ENCODE data around the gene HIGD1A.
A peak's percentile ranks its signal among the peaks of the same experiment; 100 is the strongest.

Gene HIGD1A

DNA sequence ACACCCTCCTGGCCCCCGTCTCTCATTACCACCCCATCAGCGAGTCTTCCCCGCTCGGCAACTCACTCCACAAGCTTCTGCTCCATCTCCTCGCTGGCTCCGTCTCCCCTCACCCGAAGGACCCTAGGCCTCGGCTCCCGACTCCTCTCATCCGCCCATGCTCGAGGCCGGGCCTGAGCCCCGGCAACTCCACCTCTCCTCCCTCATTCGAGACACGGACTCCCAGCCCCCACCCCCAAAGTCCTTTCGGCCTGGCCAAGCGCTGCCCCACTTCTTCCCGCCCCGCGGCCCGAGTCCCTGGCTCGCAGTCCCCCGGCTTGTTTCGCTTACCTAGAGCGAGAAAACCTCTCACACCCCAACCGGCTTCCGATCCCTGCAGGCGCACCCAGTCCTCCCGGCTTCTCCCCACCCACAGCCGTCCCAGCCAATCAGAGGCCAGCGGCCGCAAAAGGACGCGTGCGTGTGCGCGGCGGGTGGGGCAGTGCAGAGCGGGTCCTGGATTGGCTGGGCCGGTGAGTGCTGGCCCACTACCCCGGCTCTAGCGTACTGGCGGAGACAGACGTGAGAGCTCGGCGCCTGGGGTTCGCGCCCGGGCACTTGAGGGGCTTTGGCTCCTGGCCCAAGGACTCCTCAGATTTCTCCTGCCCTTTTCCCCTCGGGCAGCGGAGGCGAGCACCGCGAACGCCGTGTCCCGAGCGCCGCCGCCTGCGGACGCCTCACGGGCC is at the start of gene HIGD1A:
HIGD1A (minus strand) TSS at position 385 of the 725 bp plus-strand sequence. CDS start 10,237 bp downstream, outside the sequence.
- peak; percentile 85 for DNase-seq

DNA sequence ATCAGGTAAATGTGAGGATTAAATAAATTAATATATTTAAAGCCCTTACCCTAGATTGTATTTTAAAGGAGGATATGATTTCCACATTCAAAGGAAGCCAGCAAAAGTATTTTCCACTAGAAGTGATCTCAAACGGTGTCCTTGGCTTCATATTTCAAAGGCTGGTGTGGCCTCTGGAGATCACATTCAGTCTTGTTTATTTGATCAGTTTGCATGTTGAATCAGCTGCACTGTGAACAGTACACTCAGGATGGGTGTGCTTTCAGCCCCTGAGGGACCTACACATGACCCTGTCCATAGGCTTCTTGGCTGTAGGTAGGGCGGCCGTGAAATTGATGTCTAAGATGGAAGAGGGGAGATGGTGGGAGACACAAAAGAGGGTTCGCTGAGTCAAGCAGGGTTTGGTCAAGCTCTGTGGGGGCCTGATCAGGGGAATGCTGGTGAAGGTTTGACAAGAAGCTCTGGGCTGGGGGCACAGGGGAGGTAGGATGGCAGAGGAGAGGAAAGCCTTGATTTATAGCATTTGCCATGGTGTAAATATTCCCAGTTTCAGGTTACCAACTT is 49.5 kb upstream of the HIGD1A start:
- peak; percentile 28 for DNase-seq

- no peak for DNase-seq
Observed at GRCh38 chr3:42853056-42853455, 48.8 kb upstream of the HIGD1A start.

- no peak for DNase-seq
Observed at GRCh38 chr3:42852441-42852840, 48.2 kb upstream of the HIGD1A start.

DNA sequence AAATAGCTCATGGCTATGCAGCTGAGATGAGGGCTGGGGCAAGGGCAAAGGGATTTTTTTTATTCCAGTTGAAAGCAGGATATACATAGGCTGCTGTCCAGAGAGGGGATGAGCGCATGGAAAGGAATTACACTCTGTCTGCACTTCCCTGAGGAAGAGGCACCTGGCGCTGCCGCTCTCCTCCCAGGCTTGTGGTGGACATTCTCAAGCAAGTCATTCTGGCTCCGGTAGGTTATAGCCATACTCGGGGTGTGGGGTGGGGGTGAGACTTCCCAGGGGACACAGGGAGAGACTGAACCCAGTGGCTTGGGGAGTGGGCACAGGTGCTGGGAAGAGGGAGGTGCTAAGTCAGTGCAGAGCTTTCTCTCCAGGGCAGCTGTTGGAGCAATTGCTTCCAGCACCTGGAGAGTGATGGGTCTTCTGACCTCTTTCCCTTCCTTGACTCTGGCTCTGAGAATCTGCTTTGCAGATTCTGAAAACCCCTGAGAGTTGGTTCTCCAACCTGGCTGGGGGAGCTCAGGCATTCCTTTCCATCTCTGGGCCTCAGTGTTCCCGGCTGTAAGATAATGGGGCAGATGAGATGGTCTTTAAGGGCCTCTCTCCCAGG is 47.0 kb upstream of the HIGD1A start:
- DNase-seq, result no peak

GRCh38 chr3:42850263-42850662 is 46.0 kb upstream of the HIGD1A start:
- DNase-seq, result no peak

DNA sequence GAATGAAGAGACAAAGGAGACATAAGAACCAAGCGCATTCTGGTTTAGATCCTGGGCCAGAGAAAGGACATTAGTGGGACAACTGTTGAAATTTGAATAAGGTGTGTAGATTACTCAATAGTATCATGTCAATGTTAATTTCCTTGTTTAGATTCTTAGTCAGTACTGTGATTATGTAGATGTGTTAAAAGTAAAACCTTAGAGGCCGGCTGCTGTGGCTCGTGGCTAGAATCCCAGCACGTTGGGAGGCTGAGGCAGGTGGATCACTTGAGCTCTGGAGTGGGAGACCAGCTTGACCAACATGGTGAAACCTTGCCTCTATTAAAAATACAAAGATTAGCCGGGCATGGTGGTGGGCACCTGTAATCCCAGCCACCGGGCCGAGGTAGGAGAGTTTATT is 44.7 kb upstream of the HIGD1A start:
- no peak for DNase-seq

DNA sequence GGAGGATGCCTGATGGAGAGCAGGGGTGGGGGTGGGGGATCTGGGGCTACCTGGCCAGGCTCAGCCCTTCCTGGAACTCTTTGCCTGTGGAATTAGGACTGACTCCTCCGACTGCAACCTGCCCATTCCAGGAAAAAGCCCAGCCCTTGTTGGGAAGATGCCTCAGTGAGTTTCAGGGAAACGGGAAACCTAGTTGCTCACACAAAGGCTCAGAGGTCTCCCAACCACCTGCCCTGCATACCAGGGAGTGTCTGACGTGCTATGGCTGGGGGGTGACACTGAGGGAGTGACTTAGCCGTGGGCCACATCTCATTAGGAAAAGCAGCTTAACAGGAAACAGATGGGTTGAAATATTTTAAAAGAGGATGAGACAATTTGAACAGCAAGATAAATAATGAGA is 43.4 kb upstream of the HIGD1A start:
- DNase-seq, result no peak

DNA sequence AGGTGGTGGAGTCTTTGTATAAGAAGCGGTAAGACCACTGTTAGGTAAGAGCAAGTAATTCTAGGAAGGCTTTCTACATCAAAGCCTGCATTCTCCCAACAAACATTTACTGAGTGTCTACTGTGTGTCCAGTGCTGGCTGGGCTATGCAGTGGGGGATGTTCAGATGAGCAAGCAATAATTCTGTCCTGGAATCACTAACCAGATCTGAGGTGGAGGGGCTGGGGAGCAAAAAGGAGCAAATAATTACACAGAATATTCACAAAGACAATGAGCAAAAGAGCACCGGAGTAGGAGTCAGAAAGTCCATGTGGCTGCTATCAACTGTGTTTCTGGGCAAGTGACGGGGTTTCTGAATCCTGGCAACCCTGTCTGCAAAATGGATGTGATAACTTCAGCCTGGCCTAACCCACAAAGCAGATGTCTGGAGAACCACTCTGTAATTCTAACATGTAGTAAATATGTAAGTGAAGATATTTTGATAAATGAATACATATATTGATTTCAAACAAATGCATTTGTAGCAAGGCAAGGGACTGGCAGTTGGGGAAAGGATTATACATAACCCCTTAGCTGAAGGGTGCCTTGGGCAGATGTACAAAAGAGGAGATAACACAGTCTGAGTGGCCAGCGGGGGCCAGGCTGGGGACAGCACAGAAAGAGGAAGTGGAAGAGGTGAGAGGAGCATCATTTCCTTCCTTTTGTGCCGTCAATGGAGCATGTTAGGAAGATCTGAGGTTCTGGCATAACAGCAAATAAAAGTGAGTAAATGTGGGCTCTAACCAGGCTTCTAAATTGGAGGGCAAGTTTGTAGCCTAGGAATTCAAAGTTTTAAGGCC is 42.6 kb upstream of the HIGD1A start:
- no peak for DNase-seq

- DNase-seq, result no peak
Observed at GRCh38 chr3:42844815-42845214, 40.5 kb upstream of the HIGD1A start.

GRCh38 chr3:42844412-42844713 is 40.1 kb upstream of the HIGD1A start:
- DNase-seq, result no peak

DNA sequence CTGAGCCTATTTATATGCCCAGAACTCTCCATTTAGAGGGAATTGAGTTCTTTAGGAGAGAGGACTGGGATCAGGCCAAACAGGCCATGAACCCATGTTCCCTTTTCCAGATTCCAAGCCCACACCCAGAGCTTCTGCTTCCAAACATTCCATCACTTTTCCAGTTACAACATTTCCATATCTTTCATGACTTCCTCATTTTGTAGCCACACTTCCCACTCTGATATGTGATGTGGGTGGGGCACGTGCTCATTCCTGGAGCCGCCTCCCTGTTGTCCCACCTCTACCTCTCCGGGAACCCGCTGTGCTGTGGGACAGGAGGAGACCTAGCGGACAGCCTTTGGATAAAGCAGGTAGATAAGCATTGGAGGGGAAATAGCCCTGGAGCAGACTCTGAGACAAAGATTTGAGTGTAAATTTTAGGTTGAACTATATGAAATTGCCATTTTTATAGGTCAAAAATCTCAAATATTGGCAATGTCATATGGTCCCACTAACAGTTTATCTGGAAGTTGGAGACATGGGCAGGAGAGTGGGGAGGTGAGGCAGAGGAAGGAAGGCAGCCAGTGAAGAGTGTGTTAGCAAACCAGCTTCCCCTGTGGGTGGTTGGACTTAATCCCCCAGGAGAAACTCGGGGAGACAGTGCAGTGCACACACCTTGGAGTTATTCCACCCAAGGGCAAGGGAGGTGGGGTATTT is 39.6 kb upstream of the HIGD1A start:
- DNase-seq, result no peak

GRCh38 chr3:42841332-42841731 is 37.0 kb upstream of the HIGD1A start:
- DNase-seq, result no peak

- DNase-seq, result no peak
Observed at GRCh38 chr3:42839616-42840015, 35.3 kb upstream of the HIGD1A start.

GRCh38 chr3:42838571-42838970 is 34.3 kb upstream of the HIGD1A start:
- DNase-seq, result no peak

DNA sequence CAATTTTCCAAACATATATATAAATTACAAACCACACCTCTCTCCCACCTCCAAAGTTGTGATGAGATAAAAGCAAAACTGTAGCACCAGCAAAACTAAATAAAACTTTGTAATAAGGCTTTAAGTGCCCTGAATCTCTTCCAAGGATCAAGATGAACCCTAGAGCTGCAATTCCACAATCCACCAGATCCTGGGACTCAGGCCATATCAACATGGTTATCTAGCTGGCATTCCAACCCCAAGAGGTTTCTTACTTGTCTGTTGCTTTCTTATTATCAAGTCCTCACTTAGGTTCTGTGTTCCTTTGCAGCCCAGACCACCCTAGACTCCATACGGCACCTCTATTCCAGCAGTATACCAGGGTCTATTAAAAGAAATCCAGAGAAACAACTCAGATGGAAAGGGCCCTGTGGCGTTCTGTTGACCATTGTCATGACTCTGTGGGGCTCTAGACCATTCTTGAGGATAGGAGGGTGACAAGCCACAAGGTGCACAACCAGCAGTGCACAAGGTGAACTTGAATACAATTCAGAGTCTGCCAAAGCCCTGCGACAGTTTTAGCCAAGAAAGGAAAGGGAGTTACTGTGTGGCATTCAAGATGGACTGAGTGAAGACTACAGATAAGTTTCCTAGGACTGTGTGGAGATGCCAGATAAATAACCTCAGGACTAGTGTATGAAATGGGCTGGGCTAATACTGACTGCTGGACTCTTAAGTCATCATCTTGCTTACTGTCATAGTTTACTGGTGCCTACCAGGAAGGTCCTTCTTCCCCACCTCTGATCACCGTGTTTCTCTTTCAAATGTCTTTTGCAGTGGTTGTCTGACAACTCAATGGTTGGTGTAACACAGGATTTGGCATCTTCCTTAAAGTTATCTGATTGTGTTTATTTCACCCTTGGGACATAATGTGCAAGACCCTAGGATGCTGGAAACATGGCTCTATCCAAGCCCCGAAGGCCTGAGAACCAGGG is 32.1 kb upstream of the HIGD1A start:
- no peak for DNase-seq

GRCh38 chr3:42831321-42831713 is 27.0 kb upstream of the HIGD1A start:
- DNase-seq, result peak; percentile 62

DNA sequence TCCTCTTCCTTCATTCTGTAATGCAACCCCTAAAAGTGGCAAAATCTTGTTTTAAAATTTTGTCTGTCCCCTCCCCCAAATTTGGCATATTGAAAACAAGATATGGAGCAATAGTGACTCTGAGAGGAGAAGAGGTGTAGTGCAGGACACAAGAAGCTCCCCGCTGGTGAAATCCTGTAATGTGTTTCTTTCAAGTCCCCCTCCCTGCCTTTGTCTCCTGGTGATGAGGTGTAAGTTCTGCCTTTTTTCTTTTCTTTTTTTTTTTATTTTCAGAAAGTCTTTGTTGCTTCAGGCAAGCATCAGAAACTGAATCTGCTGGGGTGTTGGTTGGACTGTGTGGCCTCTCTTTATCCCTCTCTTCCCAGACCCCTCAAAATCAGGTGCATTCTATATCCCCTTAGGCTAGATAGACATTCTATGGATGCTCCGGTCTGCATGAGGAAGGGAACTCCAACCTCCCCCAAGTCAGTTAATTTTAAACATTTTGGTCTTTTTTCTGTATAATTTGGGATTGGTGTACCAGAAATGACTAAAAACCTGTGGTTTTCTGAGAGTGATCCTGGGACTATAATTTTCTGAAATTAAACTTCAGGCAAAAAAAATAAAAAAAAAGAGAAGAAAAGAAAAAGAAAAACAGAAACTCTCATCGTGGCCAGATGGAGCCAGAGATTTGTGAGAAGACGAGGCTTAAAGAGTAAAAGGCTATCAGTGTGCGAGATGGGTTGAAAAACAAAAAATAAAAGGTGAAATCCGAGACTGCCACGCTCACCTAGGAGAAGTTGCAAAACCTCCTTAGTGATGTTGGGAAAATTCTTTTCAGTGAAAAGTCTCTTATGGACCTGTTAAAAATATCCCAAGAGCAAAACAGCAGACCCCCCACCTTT is 26.4 kb upstream of the HIGD1A start:
- peak; percentile 67 for DNase-seq

GRCh38 chr3:42829628-42830436 is 25.5 kb upstream of the HIGD1A start:
- DNase-seq, result no peak

DNA sequence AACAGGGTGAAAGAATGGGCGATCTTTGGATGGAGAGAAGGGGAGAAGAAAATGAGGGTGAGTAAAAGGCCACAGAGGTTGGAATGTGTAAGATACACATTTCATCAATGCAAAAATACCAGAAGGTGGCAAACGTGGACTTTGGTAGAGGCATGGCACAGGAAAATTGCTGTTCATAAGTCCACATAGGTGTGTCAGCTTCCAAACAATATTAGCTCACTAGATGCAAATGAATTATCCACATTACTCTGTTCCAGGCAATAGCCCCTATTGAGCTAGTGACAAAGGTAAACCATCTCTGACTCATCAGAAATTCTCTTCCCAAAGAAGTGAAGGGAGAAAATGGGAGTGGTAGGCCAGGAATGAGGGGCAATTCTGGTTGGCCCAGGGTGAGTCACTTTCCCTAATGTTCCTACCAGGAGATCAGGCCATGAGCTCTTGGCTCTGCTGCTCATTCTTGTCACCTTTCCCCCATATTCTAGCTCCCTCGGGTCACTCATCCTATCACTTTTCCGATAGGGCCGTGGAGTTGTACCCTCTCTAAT is 24.9 kb upstream of the HIGD1A start:
- no peak for DNase-seq

Measured in DMS79 treated with DMSO at 0.1 percent for 48 hours (cell line).